Uterus (tissue), 2 donors: Measurements from ENCODE around the gene COL15A1.

Experiments used
- CTCF ChIP-seq, 4 experiments: fragments of 200-600 bp in 2 of 4; fragments of 450-650 bp in 2 of 4; sonication (generic) in 2 of 4; IDR thresholded peaks; one replicate each; pipeline ENCODE4 v1.5.1; 2016 to 2019; ENCODE audit warnings: antibody characterized with exemption in 4 of 4, mild to moderate bottlenecking in 2 of 4, moderate library complexity in 1 of 4
- POLR2A ChIP-seq, 2 donors: fragments of 450-650 bp; IDR thresholded peaks; one replicate each; pipeline ENCODE4 v1.6.1; 2016; ENCODE audit warnings: antibody characterized with exemption in 2 of 2, mild to moderate bottlenecking in 1 of 2, moderate library complexity in 1 of 2

GRCh38 chr9:98971168-98971914, 27.6 kb downstream of the COL15A1 start:
- TF ChIP-seq CTCF (IDR thresholded peaks at IDR 0.05), result no peak
- TF ChIP-seq POLR2A (IDR thresholded peaks at IDR 0.05), result no peak
